Smooth muscle cell (in vitro differentiated cells): ENCODE measurements around the gene CRTAP. TPM values are rescaled to one million over a fixed set of nuclear protein-coding genes. Genes with fewer than 3 reads are reported as not detected.
"Not testable (repeated sequence)": the region's sequence is repeated elsewhere in the genome, so short reads cannot be mapped to it uniquely, and the experiment has no call there.

Source experiments
- DNase-seq: peaks from one replicate; lab custom pipeline; 2025; ENCODE audit not compliant: unreplicated experiment; lab: John Stamatoyannopoulos, UW
- H2AFZ ChIP-seq: fragments of 200-600 bp; sonication (generic); 2 replicates; pipeline ENCODE4 v1.6.0; 2016; ENCODE audit warnings: antibody characterized with exemption, low read depth, mild to moderate bottlenecking
- H3F3A ChIP-seq: fragments of 200-600 bp; sonication (generic); 2 replicates; pipeline ENCODE4 v1.6.0; 2017; ENCODE audit warnings: antibody characterized with exemption, low read depth
- H3K27ac ChIP-seq: fragments of 200-600 bp; sonication (generic); 2 replicates; pipeline ENCODE4 v1.5.1; 2016; ENCODE audit warnings: low read depth, mild to moderate bottlenecking
- H3K27me3 ChIP-seq: fragments of 200-600 bp; sonication (generic); 2 replicates; pipeline ENCODE4 v1.6.1; 2016; ENCODE audit warnings: low read depth, mild to moderate bottlenecking
- H3K36me3 ChIP-seq: fragments of 200-600 bp; sonication (generic); 2 replicates; pipeline ENCODE4 v1.5.1; 2016; ENCODE audit warnings: low read depth
- H3K4me1 ChIP-seq: fragments of 200-600 bp; sonication (generic); 2 replicates; pipeline ENCODE4 v1.5.1; 2016; ENCODE audit warnings: low read depth
- H3K4me2 ChIP-seq: fragments of 200-600 bp; sonication (generic); 2 replicates; pipeline ENCODE4 v1.6.0; 2016; ENCODE audit warnings: mild to moderate bottlenecking
- H3K4me3 ChIP-seq: fragments of 200-600 bp; sonication (generic); 2 replicates; pipeline ENCODE4 v1.5.1; 2016; ENCODE audit warnings: mild to moderate bottlenecking
- H3K79me2 ChIP-seq: fragments of 200-600 bp; sonication (generic); 2 replicates; pipeline ENCODE4 v1.6.0; 2016; ENCODE audit warnings: low read depth, mild to moderate bottlenecking
- H3K9ac ChIP-seq: fragments of 200-600 bp; sonication (generic); 2 replicates; pipeline ENCODE4 v1.6.0; 2016; ENCODE audit warnings: low read depth
- H3K9me3 ChIP-seq: fragments of 200-600 bp; sonication (generic); replicated peaks from 2 replicates; pipeline ENCODE4 v1.5.1; 2016; ENCODE audit warnings: low read depth
- H4K20me1 ChIP-seq: fragments of 200-600 bp; sonication (generic); 2 replicates; pipeline ENCODE4 v1.6.0; 2016; ENCODE audit warnings: low read depth
- WGBS: methylation state at CpG from one replicate; pipeline ENCODE4 v1.1.7; 2016; ENCODE audit warnings: low lambda C conversion rate; 5-methylcytosine and 5-hydroxymethylcytosine counted together
- polyA plus RNA-seq: library from polyadenylated mRNA; unstranded; fragments of >200 nt; fragmentation: Nextera tagmentation; extraction: Ambion mirVana; gene quantifications from 2 replicates; pipeline ENCODE4 v1.2.1, GENCODE V29; 2016
- total RNA-seq: library from RNA; depleted of rRNA; stranded (reverse); fragments of >200 nt; gene quantifications from 2 replicates; pipeline ENCODE4 v1.2.3, GENCODE V29; 2014
- TF ChIP-seq, protein P1 (sequence below): fragments of 200-600 bp; sonication (generic); IDR thresholded peaks from 2 replicates; pipeline ENCODE4 v1.5.1; 2017; ENCODE audit warnings: borderline replicate concordance, mild to moderate bottlenecking, antibody characterized with exemption; ENCODE audit not compliant: insufficient read depth, poor library complexity, severe bottlenecking

The CRTAP gene
- total and polyA plus RNA-seq, 2 experiments from 2014 or later, result 195 to 206 TPM

DNA sequence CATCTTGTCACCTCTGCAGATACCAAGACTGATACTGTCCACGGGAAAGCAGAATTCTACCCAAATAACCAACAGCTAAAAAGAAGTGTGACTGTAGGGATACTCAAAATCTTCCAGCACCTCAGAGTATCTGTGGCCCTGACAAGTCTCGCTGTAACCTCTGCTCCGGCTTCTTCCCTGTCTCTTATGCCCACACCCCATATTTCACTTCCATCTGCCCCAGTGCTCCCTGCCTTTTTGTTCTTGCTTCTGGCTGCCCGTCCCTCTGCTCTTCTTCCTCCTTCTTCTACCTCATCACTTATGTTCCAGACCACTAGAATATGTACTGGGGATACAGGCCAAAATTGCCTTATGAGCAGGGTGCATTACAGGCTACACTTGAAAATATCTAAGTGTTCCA, 45.4 kb downstream of the CRTAP start:
- Histone ChIP-seq H3K36me3 (no peaks in the 10 kb centered on the region), H2AFZ (no peak overlapping the region), H3K27me3 (no peaks in the 10 kb centered on the region), H3K27ac (no peak overlapping the region), H3K79me2 (no peaks in the 10 kb centered on the region), H3K4me3 (no peak overlapping the region), H3K4me2 (no peak overlapping the region), H3F3A (no peaks in the 10 kb centered on the region), H3K4me1 (no peaks in the 10 kb centered on the region), H3K9ac (no peak overlapping the region), H3K9me3 (no peaks in the 10 kb centered on the region), H4K20me1 (no peaks in the 10 kb centered on the region)
- TF ChIP-seq, protein P1, sequence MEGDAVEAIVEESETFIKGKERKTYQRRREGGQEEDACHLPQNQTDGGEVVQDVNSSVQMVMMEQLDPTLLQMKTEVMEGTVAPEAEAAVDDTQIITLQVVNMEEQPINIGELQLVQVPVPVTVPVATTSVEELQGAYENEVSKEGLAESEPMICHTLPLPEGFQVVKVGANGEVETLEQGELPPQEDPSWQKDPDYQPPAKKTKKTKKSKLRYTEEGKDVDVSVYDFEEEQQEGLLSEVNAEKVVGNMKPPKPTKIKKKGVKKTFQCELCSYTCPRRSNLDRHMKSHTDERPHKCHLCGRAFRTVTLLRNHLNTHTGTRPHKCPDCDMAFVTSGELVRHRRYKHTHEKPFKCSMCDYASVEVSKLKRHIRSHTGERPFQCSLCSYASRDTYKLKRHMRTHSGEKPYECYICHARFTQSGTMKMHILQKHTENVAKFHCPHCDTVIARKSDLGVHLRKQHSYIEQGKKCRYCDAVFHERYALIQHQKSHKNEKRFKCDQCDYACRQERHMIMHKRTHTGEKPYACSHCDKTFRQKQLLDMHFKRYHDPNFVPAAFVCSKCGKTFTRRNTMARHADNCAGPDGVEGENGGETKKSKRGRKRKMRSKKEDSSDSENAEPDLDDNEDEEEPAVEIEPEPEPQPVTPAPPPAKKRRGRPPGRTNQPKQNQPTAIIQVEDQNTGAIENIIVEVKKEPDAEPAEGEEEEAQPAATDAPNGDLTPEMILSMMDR, result no peak
- 93% methylated on average over 4 of the region's 4 CpGs for WGBS
- no peak for DNase-seq

DNA sequence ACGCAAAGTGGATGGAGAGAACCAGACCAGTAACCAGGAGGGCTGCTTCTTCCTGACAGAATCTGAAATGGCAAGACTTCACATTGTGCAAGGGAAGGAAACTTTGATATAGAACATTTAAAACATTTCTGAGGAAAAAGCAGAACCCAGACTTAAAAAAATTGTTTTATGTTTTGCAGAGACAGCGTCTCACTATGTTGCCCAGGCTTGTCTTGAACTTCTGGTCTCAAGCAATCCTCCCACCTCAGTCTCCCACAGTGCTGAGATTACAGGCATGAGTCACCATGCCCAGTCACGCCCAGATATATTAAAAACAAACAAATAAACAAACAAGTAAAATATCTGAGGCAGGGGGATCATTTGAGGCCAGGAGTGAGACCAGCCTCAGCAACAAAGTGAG, 46.2 kb downstream of the CRTAP start:
- H3K79me2 ChIP-seq, result no peaks in the 10 kb centered on the region
- no peak overlapping the region for H3K4me3 ChIP-seq
- no peaks in the 10 kb centered on the region for H3K4me1 ChIP-seq
- H2AFZ ChIP-seq, result no peak overlapping the region
- H3K4me2 ChIP-seq, result no peak overlapping the region
- H4K20me1 ChIP-seq, result no peaks in the 10 kb centered on the region
- no peaks in the 10 kb centered on the region for H3K36me3 ChIP-seq
- H3K27me3 ChIP-seq, result no peaks in the 10 kb centered on the region
- no peak for DNase-seq
- H3F3A ChIP-seq, result no peaks in the 10 kb centered on the region
- TF ChIP-seq, protein P1, result no peak
- WGBS, result 57% methylated on average over 3 of the region's 3 CpGs
- no peak overlapping the region for H3K9ac ChIP-seq
- H3K9me3 ChIP-seq, result no peaks in the 10 kb centered on the region
- no peak overlapping the region for H3K27ac ChIP-seq

GRCh38 chr3:33162621-33163020, 48.8 kb downstream of the CRTAP start:
- H3K27me3 ChIP-seq, H3K27ac ChIP-seq, H2AFZ ChIP-seq, DNase-seq, H3K4me1 ChIP-seq, H3K79me2 ChIP-seq, H3K9me3 ChIP-seq, H3K36me3 ChIP-seq, H3F3A ChIP-seq, H3K9ac ChIP-seq, H3K4me3 ChIP-seq, H3K4me2 ChIP-seq, H4K20me1 ChIP-seq: not testable (repeated sequence)
- WGBS, result 83% methylated on average over 5 of the region's 5 CpGs

DNA sequence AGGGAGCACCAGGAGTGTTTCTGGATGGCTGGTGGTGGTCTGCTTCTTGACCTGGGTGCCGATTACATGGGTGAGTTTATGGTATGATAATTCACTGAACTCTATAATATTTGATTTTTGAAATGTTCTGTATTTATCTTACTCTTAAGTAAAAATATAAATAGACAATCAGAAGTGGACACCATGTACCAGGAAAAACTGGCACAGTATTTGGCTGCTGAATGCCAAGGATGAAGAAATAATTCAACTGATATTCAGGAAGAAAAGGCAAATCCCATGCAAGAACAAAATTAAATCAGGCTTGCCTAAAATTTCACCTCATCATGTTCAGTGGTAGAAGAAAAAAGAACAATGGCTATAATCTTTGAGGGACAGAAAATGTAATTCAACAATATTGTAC, 51.6 kb downstream of the CRTAP start:
- H2AFZ ChIP-seq, result no peak overlapping the region
- H3K4me2 ChIP-seq, result no peak overlapping the region
- no peaks in the 10 kb centered on the region for H3K9me3 ChIP-seq
- no peaks in the 10 kb centered on the region for H4K20me1 ChIP-seq
- no peaks in the 10 kb centered on the region for H3K4me1 ChIP-seq
- TF ChIP-seq, protein P1, result no peak
- no peaks in the 10 kb centered on the region for H3K79me2 ChIP-seq
- 94% methylated on average over 1 of the region's 1 CpG for WGBS
- H3K36me3 ChIP-seq, result no peaks in the 10 kb centered on the region
- no peak for DNase-seq
- H3F3A ChIP-seq, result no peaks in the 10 kb centered on the region
- no peak overlapping the region for H3K9ac ChIP-seq
- H3K27me3 ChIP-seq, result no peaks in the 10 kb centered on the region
- no peak overlapping the region for H3K27ac ChIP-seq
- no peak overlapping the region for H3K4me3 ChIP-seq
